Left lung (tissue), 10 donors: ENCODE data around the gene IGF1R. TPM values are rescaled to one million over a fixed set of nuclear protein-coding genes. Genes with fewer than 3 reads are reported as not detected.
A peak's percentile ranks its signal among the peaks of the same experiment; 100 is the strongest.

Source experiments
- ATAC-seq: fragments of 200-7000 bp; cut with Tn5 transposase; one replicate; pipeline ENCODE4 v1.9.1; 2020; ENCODE audit warnings: moderate library complexity
- DNase-seq, 4 donors: peaks; one replicate each; pipeline ENCODE4 v3.0.0-alpha.2; 2013 to 2020
- H3K27ac ChIP-seq, 2 donors: fragments of 200-600 bp; sonication (generic) in 1 of 2; one replicate each; pipeline versions ENCODE4 v1.5.0 to v1.8.0; 2020 to 2021
- H3K27me3 ChIP-seq, 2 donors: fragments of 200-600 bp; sonication (generic) in 1 of 2; one replicate each; pipeline versions ENCODE4 v1.5.0 to v1.8.0; 2020 to 2021
- H3K36me3 ChIP-seq, 2 donors: fragments of 200-600 bp; sonication (generic) in 1 of 2; one replicate each; pipeline versions ENCODE4 v1.5.0 to v1.8.0; 2020 to 2021
- H3K4me1 ChIP-seq, 2 donors: fragments of 200-600 bp; one replicate each; pipeline ENCODE4 v1.8.0; 2021
- H3K4me3 ChIP-seq, 2 donors: fragments of 200-600 bp; sonication (generic) in 1 of 2; one replicate each; pipeline versions ENCODE4 v1.5.0 to v1.8.0; 2020 to 2021; ENCODE audit warnings: mild to moderate bottlenecking in 1 of 2
- H3K9me3 ChIP-seq, 2 donors: fragments of 200-600 bp; sonication (generic) in 1 of 2; one replicate each; pipeline versions ENCODE4 v1.5.0 to v1.8.0; 2020 to 2021
- CTCF ChIP-seq, 2 donors: fragments of 200-600 bp; sonication (generic) in 1 of 2; IDR thresholded peaks; one replicate each; pipeline versions ENCODE4 v1.5.0 to v1.8.0; 2021; ENCODE audit warnings: antibody characterized with exemption in 2 of 2
- intact Hi-C, 2 donors: fragments of 100-400 bp; cut with DNase I; formaldehyde crosslinking; loops; one replicate each; pipeline versions ENCODE4 v1.11.2 to v1.14.2; 2022
- polyA plus RNA-seq, 6 donors: library from polyadenylated mRNA; unstranded; fragments of 120-200 nt; gene quantifications; one replicate each; pipeline ENCODE4 v1.2.1, GENCODE V29; 2013; ENCODE audit not compliant: insufficient read length in 6 of 6
- total RNA-seq, 2 donors: library from RNA; stranded (reverse); fragmentation: NEBNext Ultra II Directional; extraction: Animal tissue kit (Norgen Biotek cat#: 25700); gene quantifications; one replicate each; pipeline ENCODE4 v1.2.1, GENCODE V29; 2021
- donor health status: DM: no; HTN: yes; CAD: no.
- donor health status: DM: no; HTN: no; CAD: no.

IGF1R gene
- total and polyA plus RNA-seq, 8 donors, result 32.0 to 41.0 (median 37.0) TPM

DNA sequence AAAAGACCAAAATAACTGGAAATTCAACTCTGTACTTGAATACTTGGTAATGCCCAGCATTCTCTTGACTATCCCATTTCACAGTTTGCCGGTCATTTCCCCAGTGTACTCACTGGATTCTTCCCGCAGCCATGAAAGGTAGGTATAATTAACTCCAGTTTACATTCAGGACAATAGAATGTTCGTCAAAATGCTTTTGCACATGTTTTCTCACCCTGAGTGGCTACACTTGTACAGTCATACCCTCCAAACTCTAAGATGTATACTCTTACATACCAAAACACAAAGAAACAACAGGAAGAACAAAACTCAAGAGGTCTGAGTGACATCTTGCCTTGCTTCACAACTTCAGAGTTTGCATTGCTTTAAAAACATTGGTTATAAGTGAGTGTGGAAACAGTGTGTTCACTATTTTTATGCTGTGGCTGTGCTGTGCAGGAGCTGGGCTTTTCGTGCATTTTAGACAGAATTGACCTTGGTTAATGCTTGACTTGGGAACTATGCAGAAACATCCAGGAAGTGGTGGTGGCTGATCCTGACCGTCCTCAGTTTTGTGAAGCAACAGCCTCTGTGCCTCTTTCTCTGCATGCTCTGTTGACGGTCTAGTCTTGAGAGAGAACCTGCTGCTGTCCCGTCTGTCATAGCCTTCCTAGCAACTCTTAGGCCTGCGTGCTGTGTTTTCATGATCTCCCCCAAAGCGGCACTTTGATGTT, 90.5 kb downstream of the IGF1R start:
- Histone ChIP-seq H3K4me3 (no peak overlapping the region), H3K27me3 (no peaks in the 10 kb centered on the region), H3K9me3 (no peaks in the 10 kb centered on the region), H3K36me3 (no peaks in the 10 kb centered on the region), H3K4me1 (peaks cover 0 to 30% of the 10 kb centered on the region in 2 donors), H3K27ac (no peak overlapping the region)
- ATAC-seq, result peak; percentile 26
- intact Hi-C loops, result no loop called here
- TF ChIP-seq CTCF (IDR thresholded peaks at IDR 0.05), result no peak
- no peak for DNase-seq

- Histone ChIP-seq H3K27ac (no peak overlapping the region), H3K4me3 (no peak overlapping the region), H3K36me3 (no peaks in the 10 kb centered on the region), H3K9me3 (no peaks in the 10 kb centered on the region), H3K4me1 (peaks cover 0 to 26% of the 10 kb centered on the region in 2 donors), H3K27me3 (no peaks in the 10 kb centered on the region)
- TF ChIP-seq CTCF (IDR thresholded peaks at IDR 0.05), result no peak
- intact Hi-C loops, result no loop called here
- DNase-seq, result no peak
- ATAC-seq, result no peak
Measured at GRCh38 chr15:98740295-98740694, 92.0 kb downstream of the IGF1R start.

DNA sequence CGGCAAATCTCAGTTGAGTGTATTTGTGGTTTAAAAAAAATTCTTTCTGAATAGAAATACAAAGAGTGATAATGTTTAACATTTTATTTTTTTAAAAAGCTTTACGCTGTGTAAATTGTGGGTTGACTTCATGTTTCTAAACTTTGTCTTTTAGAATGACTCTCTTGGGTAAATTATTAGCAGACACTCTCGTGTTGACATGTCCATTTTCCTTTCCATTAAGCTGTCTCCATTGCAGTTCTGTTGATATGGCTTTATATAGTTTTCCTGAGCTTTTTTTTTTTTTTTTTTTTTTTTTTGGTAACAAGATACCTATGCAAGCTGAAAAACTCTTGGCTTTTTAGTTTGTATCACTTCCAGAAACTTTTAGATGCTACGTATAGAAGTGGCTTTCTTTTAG, 92.6 kb downstream of the IGF1R start:
- no peak for ATAC-seq
- TF ChIP-seq CTCF (IDR thresholded peaks at IDR 0.05), result no peak
- intact Hi-C loops, result no loop called here

GRCh38 chr15:98743177-98743576, 94.8 kb downstream of the IGF1R start:
- intact Hi-C loops, result no loop called here
- DNase-seq (no peak), ATAC-seq (no peak)
- Histone ChIP-seq H3K27me3 (no peaks in the 10 kb centered on the region), H3K27ac (no peak overlapping the region), H3K4me3 (no peak overlapping the region), H3K36me3 (no peaks in the 10 kb centered on the region), H3K9me3 (no peaks in the 10 kb centered on the region), H3K4me1 (peaks cover 3 to 28% of the 10 kb centered on the region in 2 donors)
- TF ChIP-seq CTCF (IDR thresholded peaks at IDR 0.05), result no peak

More for the DNA sequence above, 92.6 kb downstream of the IGF1R start:
- peaks cover 1 to 26% of the 10 kb centered on the region in 2 donors for H3K4me1 ChIP-seq
- no peak for DNase-seq
- no peaks in the 10 kb centered on the region for H3K27me3 ChIP-seq
- H3K27ac ChIP-seq, result no peak overlapping the region
- H3K36me3 ChIP-seq, result no peaks in the 10 kb centered on the region
- H3K9me3 ChIP-seq, result no peaks in the 10 kb centered on the region
- H3K4me3 ChIP-seq, result no peak overlapping the region

GRCh38 chr15:98744506-98744905, 96.2 kb downstream of the IGF1R start:
- H3K9me3 ChIP-seq, result no peaks in the 10 kb centered on the region
- peaks cover 3 to 24% of the 10 kb centered on the region in 2 donors for H3K4me1 ChIP-seq
- no peak for TF ChIP-seq CTCF (IDR thresholded peaks at IDR 0.05)
- no peak overlapping the region for H3K4me3 ChIP-seq
- ATAC-seq, result no peak
- H3K27ac ChIP-seq, result no peak overlapping the region
- DNase-seq, result no peak
- no peaks in the 10 kb centered on the region for H3K36me3 ChIP-seq
- no peaks in the 10 kb centered on the region for H3K27me3 ChIP-seq
- intact Hi-C loops, result no loop called here
